CD4-positive, alpha-beta T cell treated with Interleukin-6 for 4 hours (primary cell): ENCODE measurements around the gene PLXNA4.

ENCODE experiments used
- DNase-seq: peaks from one replicate; pipeline ENCODE4 v3.0.0-alpha.2; 2020; ENCODE audit warnings: mixed read lengths

Gene PLXNA4

GRCh38 chr7:132584796-132585494, 8.7 kb upstream of the PLXNA4 start:
- DNase-seq, result no peak

- DNase-seq, result no peak
Measured at GRCh38 chr7:132581431-132581830, 5.2 kb upstream of the PLXNA4 start.

GRCh38 chr7:132580717-132581285, 4.5 kb upstream of the PLXNA4 start:
- DNase-seq, result peak; percentile 80

DNA sequence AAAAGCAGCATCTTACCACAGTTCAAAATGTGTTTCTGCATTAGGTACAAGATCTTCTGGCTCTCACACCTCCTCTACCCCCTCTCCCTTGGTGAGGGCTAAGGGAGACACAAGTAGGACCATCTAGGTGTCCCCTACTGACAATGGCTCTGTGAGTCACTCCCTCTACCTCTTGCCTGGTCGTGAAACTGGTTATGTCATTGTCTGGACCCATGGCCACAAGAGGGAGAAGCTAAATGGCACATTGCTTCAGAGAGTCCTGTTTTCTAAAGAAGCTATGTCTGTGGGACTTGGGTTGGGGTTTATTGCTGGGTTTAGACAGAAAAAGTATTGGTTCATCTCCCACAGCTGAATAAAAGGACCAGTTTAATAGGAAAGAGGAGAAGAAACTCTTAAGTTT, 4.0 kb upstream of the PLXNA4 start:
- DNase-seq, result no peak

GRCh38 chr7:132579260-132579899, 3.1 kb upstream of the PLXNA4 start:
- DNase-seq, result no peak

DNA sequence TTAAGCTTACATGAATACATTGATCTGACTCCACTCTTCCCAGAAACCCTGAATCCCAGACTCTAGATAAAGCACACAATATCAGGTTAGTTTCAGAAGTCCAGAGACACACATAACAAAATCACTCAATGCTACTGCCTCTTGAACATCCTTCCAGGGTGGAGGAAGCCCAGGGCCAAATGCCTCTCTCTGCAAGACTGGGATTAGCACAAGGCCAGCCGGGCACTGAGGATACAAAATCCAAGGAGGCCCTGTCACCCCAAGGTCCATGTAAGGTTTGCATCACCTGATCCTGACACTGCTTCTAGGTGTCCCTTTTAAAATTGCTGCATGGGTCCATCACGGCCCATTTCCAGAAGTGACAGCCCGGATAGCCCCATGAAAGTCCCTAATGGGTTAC, 2.6 kb upstream of the PLXNA4 start:
- no peak for DNase-seq

GRCh38 chr7:132578050-132578370, 1.7 kb upstream of the PLXNA4 start:
- DNase-seq, result no peak

GRCh38 chr7:132577206-132578049, 1.2 kb upstream of the PLXNA4 start:
- peak; percentile 20 for DNase-seq

GRCh38 chr7:132576721-132577085, 433 bp upstream of the PLXNA4 start:
- DNase-seq, result no peak

GRCh38 chr7:132575419-132575981, 770 bp downstream of the PLXNA4 start:
- no peak for DNase-seq

- DNase-seq, result no peak
Measured at GRCh38 chr7:132574223-132574622, 2.0 kb downstream of the PLXNA4 start.

DNA sequence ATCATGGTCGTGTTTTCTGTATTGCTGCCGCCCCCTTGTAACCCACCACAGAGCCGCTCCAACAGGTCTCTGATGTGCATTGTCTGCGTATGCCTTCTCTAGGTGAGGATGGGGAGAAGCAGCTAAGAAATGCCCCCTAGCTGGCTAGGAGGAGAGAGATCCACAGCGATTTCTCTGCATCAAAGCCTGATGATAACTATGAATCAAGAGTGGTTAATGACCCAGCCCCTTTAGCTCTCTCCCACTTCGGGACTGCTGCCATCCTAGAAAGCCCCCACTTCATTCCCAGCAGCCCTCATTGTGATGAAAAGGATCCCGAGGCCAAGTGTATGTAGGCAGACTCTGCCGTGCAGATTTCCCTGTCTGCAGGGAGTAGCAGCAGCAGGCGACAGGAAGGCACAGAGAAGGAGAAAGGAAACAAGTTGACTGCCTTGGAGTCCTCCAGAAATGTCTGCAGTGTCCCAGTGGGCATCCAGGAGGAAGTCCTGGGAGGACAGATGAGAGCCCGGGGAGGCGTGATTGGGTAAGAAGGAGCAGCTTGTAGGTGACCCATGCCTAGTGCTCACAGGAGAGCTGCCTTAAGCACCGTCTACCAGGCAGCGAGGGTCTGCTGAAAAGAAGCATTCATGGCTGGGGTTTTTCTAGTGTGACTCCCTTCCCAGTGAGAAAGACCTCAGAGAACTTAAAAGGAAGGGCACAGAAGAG, 2.9 kb downstream of the PLXNA4 start:
- no peak for DNase-seq

GRCh38 chr7:132572526-132572925, 3.7 kb downstream of the PLXNA4 start:
- no peak for DNase-seq

- DNase-seq, result no peak
Measured at GRCh38 chr7:132571970-132572369, 4.3 kb downstream of the PLXNA4 start.

DNA sequence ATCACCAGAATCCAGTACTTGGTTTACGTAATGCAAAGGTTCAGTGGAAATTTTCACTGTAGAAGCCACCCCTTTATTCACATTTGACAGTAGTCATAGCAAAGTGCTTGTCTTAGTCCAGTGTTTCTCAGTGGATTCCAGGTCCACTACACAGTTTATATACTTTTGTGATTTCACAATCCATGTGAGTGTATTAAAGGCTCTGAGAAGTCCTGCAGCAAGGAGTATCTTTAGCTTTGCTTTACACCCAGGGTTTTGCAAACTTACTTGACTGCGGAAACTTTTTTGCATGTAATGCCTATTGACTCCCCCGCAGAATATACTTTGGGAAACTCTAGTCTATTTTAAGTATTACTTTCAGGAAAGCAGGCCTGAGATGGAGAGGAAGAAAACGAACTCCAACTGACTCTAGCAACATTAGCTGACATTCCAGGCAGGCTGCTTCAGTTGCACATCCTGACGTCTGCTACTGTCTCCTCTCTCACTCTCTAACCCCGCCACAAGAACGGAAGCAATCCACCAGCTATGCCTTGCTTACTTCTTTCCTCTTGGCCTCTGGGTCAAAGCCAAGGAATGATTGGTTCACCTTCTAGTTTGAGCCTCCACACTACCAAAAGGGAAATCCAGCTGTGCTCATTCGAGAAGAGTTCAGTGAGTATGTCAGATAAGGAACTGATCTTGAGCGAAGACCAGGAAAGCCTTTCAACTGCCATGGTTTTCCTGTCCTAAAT, 6.2 kb downstream of the PLXNA4 start:
- no peak for DNase-seq

GRCh38 chr7:132568962-132569361, 7.3 kb downstream of the PLXNA4 start:
- DNase-seq, result no peak

GRCh38 chr7:132565885-132566284, 10.4 kb downstream of the PLXNA4 start:
- DNase-seq, result no peak

GRCh38 chr7:132565441-132565840, 10.8 kb downstream of the PLXNA4 start:
- no peak for DNase-seq

DNA sequence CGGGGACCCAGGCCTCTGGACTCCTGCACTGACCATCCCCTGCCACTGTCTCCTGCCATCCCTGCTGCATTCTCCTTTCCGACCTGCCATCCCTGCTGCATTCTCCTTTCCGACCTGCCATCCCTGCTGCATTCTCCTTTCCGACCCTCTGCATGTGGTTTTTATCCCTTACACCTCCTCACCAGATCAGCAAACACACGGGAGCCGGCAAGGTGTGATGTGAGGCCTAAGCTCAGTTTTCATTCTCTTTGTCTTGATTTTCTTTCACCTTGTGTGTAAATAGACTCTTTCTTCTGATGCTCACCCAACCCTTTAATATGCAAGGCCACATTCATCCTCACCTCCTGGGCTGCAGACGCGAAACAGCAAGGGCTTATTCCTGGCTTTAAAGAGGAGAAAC, 11.4 kb downstream of the PLXNA4 start:
- DNase-seq, result no peak

DNA sequence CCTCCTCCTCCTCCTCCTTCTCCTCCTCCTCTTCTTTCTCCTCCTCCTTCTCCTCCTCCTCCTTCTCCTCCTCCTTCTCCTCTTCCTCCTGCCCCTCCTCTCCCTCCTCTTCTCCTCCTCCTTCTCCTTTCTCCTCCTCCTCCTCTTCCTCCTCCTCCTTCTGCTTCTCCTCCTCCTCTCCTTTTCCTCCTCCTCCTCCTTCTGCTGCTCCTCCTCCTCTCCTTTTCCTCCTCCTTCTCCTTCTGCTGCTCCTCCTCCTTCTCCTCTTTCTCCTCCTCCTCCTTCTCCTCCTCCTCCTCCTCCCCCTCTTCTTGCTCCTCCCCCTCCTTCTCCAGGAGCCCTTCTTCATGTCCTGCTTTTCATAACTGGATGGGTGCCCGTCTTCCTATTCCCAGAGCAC, 12.2 kb downstream of the PLXNA4 start:
- DNase-seq, result no peak

DNA sequence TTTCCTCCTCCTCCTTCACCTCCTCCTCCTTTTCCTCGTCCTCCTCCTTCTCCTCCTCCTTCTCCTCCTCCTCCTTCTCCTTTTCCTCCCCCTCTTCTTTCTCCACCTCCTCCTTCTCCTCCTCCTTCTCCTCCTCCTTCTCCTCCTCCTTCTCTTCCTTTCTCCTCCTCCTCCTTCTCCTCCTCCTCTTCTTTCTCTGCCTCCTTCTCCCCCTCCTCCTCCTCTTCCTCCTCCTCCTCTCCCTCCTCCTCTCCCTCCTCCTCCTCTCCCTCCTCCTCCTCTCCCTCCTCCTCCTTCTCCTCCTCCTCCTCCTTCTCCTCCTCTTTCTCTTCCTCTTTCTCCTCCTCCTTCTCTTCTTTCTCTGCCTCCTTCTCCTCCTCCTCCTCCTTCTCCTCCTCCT, 13.6 kb downstream of the PLXNA4 start:
- no peak for DNase-seq

DNA sequence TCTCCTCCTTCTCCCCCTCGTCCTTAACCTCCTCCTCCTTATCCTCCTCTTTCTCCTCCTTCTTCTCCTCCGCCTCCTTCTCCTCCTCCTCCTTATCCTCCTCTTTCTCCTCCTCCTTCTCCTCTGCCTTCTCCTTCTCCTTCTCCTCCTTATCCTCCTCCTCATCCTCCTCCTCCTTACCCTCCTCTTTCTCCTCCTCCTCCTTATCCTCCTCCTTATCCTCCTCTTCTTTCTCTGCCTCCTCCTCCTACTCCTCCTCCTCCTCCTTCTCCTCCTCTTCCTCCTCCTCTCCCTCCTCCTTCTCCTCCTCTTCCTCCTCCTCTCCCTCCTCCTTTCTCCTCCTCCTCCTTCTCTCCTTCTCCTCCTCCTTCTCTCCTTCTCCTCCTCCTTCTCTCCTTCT, 14.5 kb downstream of the PLXNA4 start:
- DNase-seq, result no peak
